RWPE1 (cell line): ENCODE results near the gene TCF12.

ENCODE experiments used
- CTCF ChIA-PET: fragments of 350-600 bp; sonication (Branson Sonifier 250); formaldehyde crosslinking; extraction: SDS; loops from one replicate; lab custom pipeline; 2021; lab: Yijun Ruan, JAX
- POLR2A ChIA-PET: fragments of 400-600 bp; formaldehyde crosslinking; extraction: SDS; loops from one replicate; lab custom pipeline; 2020; ENCODE audit warnings: antibody characterized with exemption; ENCODE audit not compliant: low non-redundant PET; lab: Yijun Ruan, JAX
- DNase-seq: peaks from one replicate; pipeline ENCODE4 v3.0.0; 2012; ENCODE audit warnings: low spot score
- H3K27ac ChIP-seq: fragments of 450-650 bp; 2 replicates; pipeline ENCODE4 v1.5.1; 2017
- TF ChIP-seq, protein P1 (sequence below): fragments of 450-650 bp; conservative IDR thresholded peaks from 2 replicates; pipeline ENCODE4 v1.5.1; 2017; ENCODE audit warnings: low read depth, mild to moderate bottlenecking

TCF12 gene

DNA sequence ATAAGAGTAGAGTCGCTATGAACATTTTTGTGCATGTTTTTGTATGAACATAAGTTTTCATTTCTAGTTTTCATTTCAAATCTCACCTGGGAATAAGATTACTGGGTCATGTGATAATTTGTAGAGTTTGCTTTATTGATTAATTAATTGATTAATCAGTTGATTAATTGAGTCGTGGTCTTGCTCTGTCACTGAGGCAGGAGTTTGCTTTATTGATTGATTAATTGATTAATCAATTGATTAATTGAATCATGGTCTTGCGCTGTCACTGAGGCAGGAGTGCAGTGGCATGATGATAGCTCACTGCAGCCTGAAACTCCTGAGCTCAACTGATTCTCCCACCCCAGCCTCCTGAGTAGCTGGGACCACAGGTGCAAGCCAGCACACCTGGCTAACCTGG is 111.6 kb downstream of the TCF12 start:
- TF ChIP-seq, protein P1, sequence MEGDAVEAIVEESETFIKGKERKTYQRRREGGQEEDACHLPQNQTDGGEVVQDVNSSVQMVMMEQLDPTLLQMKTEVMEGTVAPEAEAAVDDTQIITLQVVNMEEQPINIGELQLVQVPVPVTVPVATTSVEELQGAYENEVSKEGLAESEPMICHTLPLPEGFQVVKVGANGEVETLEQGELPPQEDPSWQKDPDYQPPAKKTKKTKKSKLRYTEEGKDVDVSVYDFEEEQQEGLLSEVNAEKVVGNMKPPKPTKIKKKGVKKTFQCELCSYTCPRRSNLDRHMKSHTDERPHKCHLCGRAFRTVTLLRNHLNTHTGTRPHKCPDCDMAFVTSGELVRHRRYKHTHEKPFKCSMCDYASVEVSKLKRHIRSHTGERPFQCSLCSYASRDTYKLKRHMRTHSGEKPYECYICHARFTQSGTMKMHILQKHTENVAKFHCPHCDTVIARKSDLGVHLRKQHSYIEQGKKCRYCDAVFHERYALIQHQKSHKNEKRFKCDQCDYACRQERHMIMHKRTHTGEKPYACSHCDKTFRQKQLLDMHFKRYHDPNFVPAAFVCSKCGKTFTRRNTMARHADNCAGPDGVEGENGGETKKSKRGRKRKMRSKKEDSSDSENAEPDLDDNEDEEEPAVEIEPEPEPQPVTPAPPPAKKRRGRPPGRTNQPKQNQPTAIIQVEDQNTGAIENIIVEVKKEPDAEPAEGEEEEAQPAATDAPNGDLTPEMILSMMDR = no peak
- no peak for DNase-seq
- ChIA-PET CTCF (no interaction called here), POLR2A (no interaction called here)
- H3K27ac ChIP-seq = no peak overlapping the region

DNA sequence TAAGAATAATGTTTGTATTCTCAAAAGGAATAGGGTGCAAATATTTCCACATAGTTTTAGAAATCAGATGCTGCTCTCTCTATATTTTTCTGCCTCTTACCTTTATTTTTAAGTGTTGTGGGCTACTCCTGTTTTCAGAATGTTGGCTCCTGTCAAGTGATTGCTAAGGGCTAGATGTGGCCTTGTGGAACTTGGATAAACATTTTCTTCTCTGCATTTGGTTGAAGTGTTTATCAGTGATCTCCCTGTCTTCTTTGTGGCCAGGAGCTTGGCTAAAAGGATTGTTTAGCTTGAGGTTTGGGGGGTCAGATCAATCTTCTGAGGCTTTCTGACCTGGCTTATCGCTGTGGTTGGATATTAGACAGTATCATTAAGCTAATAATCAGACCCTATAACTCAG is 112.6 kb downstream of the TCF12 start:
- ChIA-PET CTCF (no interaction called here), POLR2A (no interaction called here)
- no peak overlapping the region for H3K27ac ChIP-seq
- no peak for DNase-seq
- TF ChIP-seq, protein P1 = no peak

- H3K27ac ChIP-seq = no peak overlapping the region
- TF ChIP-seq, protein P1 = no peak
- DNase-seq = no peak
- ChIA-PET POLR2A (no interaction called here), CTCF (interaction anchor here (0.6 kb wide), 1 partner anchor 56 kb away, joined by 3 read pairs; no protein-coding TSS in a partner anchor)
Measured at GRCh38 chr15:57031605-57032004, 113.2 kb downstream of the TCF12 start.

DNA sequence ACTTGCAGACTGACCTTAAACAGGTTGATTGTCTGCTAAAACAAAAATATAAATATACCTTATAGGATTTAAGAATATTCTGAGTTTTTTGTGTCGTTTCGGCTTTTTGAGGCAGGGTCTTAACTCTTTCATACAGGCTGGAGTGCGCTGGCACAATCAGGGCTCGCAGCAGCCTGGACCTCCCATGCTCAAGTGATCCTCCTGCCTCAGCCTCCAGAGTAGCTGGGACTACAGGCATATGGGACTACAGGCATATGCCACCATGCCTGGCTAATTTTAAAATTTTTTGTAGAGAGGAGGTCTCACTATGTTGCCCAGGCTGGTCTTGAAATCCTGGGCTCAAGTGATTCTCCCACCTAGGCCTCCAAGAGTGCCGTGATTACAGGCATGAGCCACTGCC is 113.9 kb downstream of the TCF12 start:
- ChIA-PET POLR2A (no interaction called here), CTCF (no interaction called here)
- no peak overlapping the region for H3K27ac ChIP-seq
- DNase-seq = no peak
- TF ChIP-seq, protein P1 = no peak

GRCh38 chr15:57033715-57034439 is 115.4 kb downstream of the TCF12 start:
- no peak overlapping the region for H3K27ac ChIP-seq
- POLR2A ChIA-PET = no interaction called here
- no peak for DNase-seq
- CTCF ChIA-PET = interaction anchor here (0.9 kb wide), 1 partner anchor 13 kb away, joined by 3 read pairs; no protein-coding TSS in a partner anchor
- TF ChIP-seq, protein P1 = no peak

DNA sequence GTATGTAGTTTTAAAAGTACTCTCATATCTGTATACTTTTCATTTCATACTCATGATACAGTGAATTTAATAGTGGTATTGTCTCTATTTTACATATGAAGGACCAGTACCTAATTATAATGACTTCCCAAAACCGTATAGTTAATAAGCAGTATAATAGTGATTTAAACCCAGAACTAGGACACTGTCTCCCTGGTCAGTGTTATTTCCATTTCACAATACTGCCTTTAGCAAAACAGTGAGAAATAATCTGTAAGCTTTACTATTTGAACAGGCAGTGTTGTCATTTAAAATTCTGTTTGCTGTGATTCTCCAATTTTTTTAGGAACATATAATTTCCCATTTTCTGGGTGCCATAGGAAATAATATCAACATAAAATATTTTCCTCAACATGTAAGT is 116.2 kb downstream of the TCF12 start:
- no peak overlapping the region for H3K27ac ChIP-seq
- no peak for DNase-seq
- ChIA-PET CTCF (interaction anchor here (0.6 to 0.9 kb wide), 2 partner anchors 14 to 119 kb away, joined by 3 read pairs; no protein-coding TSS in a partner anchor), POLR2A (no interaction called here)
- TF ChIP-seq, protein P1 = no peak
